GM06990 (cell line): ENCODE measurements around the gene EML5.

ENCODE experiments used
- DNase-seq: peaks from one replicate; pipeline ENCODE4 v3.0.0-alpha.2; 2011; ENCODE audit not compliant: insufficient read length; ENCODE audit errors: extremely low read depth
- H3K27me3 ChIP-seq: replicated peaks from 2 replicates; pipeline ENCODE4 v1.6.0; 2011; ENCODE audit warnings: low read length; ENCODE audit not compliant: control insufficient read depth, insufficient read depth
- H3K36me3 ChIP-seq: 2 replicates; pipeline ENCODE4 v1.5.1; 2011; ENCODE audit warnings: low read length; ENCODE audit not compliant: control insufficient read depth, insufficient read depth
- H3K4me3 ChIP-seq: replicated peaks from 2 replicates; pipeline ENCODE4 v1.5.1; 2011; ENCODE audit warnings: low read depth, mild to moderate bottlenecking, control low read depth, low read length
- CTCF ChIP-seq: IDR thresholded peaks from 2 replicates; pipeline ENCODE4 v1.5.1; 2011; ENCODE audit warnings: low read length, control low read depth, mild to moderate bottlenecking, inconsistent platforms; ENCODE audit not compliant: insufficient read depth, poor library complexity, severe bottlenecking

The EML5 gene

GRCh38 chr14:88729159-88729558, 63.6 kb downstream of the EML5 start:
- TF ChIP-seq CTCF, result peak; percentile 27
- Histone ChIP-seq H3K27me3 (no peaks in the 10 kb centered on the region), H3K36me3 (no peaks in the 10 kb centered on the region), H3K4me3 (no peak overlapping the region)
- no peak for DNase-seq

GRCh38 chr14:88727057-88727456, 65.7 kb downstream of the EML5 start:
- H3K4me3 ChIP-seq, result no peak overlapping the region
- H3K27me3 ChIP-seq, result no peaks in the 10 kb centered on the region
- DNase-seq, result no peak
- no peak for TF ChIP-seq CTCF
- H3K36me3 ChIP-seq, result no peaks in the 10 kb centered on the region

- Histone ChIP-seq H3K4me3 (no peak overlapping the region), H3K36me3 (no peaks in the 10 kb centered on the region), H3K27me3 (no peaks in the 10 kb centered on the region)
- DNase-seq, result no peak
- TF ChIP-seq CTCF, result no peak
Observed at GRCh38 chr14:88710709-88711108, 82.0 kb downstream of the EML5 start.

- H3K27me3 ChIP-seq, result no peaks in the 10 kb centered on the region
- TF ChIP-seq CTCF, result no peak
- H3K4me3 ChIP-seq, result no peak overlapping the region
- DNase-seq, result no peak
- no peaks in the 10 kb centered on the region for H3K36me3 ChIP-seq
Observed at GRCh38 chr14:88707088-88707487, 85.7 kb downstream of the EML5 start.

GRCh38 chr14:88706425-88706824, 86.3 kb downstream of the EML5 start:
- DNase-seq, result no peak
- TF ChIP-seq CTCF, result no peak

GRCh38 chr14:88698651-88699050, 94.1 kb downstream of the EML5 start:
- Histone ChIP-seq H3K36me3 (no peaks in the 10 kb centered on the region), H3K4me3 (no peak overlapping the region), H3K27me3 (no peaks in the 10 kb centered on the region)
- TF ChIP-seq CTCF, result no peak
- no peak for DNase-seq

More at GRCh38 chr14:88706425-88706824, 86.3 kb downstream of the EML5 start:
- Histone ChIP-seq H3K27me3 (no peaks in the 10 kb centered on the region), H3K36me3 (no peaks in the 10 kb centered on the region), H3K4me3 (no peak overlapping the region)
